AG09319 (cell line): Measurements from ENCODE around the gene MYO1D.
"Not testable (repeated sequence)": the region's sequence is repeated elsewhere in the genome, so short reads cannot be mapped to it uniquely, and the experiment has no call there.

Source experiments
- DNase-seq: peaks from one replicate; pipeline ENCODE4 v3.0.0-alpha.2; 2010; ENCODE audit warnings: low read depth; ENCODE audit errors: extremely low read depth
- CTCF ChIP-seq: IDR thresholded peaks from 2 replicates; pipeline ENCODE4 v1.5.1; 2011; ENCODE audit warnings: low read depth, mild to moderate bottlenecking, inconsistent platforms, low read length, moderate library complexity

The MYO1D gene

GRCh38 chr17:32529604-32530003 lies 347.3 kb downstream of the MYO1D start:
- DNase-seq: no peak
- no peak for TF ChIP-seq CTCF

DNA sequence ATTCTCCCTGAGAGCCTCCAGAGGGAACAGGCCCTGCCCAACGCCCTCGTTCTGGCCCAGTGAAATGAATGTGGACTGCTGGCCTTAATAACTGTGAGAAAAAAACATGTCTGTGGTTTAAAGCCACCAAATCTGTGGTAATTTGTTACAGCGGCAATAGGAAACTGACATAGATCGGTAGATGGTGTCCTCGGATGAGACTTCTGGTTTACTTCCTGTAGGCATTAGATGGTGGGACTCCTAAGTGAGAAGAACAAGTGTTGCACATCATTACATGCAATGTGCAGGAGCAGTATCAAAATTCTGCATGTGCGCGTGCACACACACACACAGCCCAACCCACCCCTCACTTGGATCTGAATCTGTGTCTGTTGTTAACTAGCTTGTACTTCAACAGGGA lies 348.1 kb downstream of the MYO1D start:
- no peak for DNase-seq
- TF ChIP-seq CTCF: no peak

DNA sequence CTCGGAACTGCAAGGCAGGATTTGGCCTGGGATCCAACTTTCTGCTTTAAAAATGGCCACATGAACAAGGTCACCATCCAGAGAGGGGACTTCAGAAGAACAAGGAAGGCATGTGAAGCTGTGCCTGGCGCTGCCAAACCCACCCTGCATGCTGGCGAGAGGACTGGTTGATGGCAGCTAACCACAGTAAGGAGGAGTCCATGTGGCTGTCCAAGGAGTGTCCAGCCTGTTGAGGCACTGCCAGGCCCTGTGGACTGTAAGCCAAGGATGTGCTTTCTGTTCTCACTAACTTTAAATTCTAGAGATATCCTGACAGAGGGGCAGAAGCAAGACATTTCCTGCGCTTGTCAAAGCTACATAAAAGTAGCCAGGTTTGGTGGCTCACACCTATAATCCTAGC lies 349.8 kb downstream of the MYO1D start:
- TF ChIP-seq CTCF: no peak
- no peak for DNase-seq

DNA sequence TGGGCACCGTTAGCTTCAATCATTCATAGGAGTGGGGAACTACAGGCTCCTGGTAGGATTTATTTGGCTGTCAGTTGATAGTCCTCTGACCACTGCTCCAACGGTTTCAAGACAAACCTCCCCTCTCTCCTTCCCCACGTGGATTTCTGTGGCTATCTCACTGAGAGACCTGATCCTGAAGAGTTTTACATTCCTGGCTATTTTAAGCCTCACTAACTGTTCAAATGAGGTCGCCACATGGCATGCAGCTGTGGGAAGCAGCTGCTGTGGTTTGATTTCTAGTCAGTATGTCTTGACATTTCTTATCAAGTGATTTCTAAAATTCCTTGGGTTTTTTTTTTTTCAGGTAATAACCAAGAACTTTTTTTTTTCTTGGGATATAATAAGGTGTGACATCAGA lies 351.8 kb downstream of the MYO1D start:
- DNase-seq: no peak
- TF ChIP-seq CTCF: no peak

DNA sequence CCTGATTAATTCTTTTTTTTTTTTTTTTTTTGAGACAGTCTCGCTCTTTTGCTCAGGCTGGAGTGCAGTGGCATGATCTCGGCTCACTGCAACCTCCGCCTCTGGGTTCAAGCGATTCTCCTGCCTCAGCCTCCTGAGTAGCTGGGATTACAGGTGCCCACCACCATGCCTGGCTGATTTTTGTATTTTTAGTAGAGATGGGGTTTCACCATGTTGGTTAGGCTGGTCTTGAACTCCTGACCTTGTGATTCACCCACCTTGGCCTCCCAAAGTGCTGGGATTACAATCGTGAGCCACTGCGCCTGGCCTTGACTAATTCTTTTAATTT lies 352.4 kb downstream of the MYO1D start:
- not testable (repeated sequence) for DNase-seq

DNA sequence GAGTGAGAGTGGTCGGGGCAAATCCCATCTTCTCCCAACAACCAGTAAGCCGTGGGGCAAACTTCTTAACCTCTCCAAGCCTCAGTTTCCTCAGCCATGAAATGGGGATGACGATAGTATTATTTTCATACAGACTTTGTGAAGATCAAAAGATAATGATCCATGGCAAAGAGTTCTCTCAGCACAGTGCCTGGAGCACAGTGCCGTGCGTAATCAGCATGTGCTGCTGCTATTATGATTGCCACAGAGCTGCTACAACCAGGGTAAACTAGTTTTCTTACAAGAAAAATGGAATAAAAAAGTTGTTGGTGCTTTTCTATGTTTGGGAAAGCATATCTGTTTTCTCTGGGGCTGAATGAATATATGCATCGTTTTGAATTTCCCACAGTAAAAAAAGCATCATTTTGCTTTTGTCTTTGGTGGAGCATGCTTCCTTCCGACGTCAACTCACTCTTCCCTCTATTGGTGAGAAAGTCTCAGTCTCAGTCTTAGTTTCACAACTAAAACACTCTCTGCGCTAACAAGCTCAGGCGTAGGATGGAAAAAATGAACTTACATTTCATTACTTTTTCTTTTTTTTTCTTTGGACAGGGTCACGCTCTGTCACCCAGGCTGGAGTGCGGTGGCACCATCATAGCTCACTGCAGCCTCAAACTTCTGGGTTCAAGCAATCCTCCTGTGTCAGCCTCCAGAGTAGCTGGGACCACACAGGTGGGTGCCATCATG lies 352.9 kb downstream of the MYO1D start:
- no peak for TF ChIP-seq CTCF
- DNase-seq: no peak

DNA sequence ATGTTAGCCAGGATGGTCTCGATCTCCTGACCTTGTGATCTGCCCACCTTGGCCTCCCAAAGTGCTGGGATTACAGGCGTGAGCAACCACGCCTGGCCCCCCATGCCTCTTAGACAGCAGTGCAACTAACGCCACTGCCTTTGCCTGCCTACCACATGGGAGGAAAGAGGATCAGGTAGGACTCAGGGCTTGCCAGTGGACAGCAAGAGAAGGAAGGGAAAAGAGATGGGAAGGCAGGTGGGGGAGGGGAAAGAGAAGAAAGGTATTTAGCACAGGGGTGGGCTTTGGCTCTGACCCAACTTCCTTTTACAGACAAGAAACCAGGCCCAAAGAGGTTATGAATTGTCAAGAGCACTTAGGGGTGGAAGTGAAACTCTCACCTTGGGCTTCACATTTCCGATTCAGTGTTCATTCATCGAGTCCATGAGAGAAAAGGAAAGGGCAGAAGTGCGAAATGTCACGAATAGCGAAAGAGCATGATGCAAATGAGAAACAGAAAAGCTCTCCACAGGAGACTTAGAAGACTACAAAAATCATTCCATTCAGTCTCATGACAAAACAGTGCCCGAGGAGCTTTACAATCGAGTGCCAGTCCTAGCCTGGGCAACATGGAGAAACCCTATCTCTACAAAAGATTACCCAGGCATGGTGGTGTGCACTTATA lies 353.8 kb downstream of the MYO1D start:
- no peak for TF ChIP-seq CTCF

DNA sequence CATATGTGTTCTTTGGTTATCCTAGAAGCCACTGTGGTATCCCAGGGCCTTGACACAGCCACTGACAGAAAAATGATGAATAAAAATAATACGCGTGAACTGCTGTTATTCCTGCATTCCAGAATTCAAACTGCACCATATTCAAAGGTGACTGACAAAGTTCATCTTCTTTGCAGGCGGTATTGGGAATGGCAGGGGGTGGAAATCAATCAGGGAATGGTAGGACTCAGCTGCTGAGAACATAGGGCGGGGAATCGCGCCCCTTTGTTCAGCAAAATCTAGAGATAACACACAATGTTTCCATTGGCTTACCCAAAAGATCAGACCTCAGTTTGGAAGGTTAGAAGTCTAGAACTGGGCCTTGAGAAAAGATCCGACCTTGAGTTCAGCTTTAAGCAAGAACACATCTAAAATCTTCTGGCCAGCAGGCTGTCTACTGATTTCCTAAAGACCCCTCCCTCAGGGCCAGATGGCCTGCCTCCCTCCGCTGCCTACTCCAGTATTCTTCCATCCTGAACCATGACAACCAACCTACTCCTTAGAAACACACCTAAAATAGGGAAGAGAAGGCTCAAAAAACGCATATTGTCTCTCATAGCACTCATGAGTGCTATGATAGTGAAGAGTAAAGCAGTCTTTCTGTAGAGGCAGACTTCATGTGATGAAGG lies 356.1 kb downstream of the MYO1D start:
- DNase-seq: no peak
- no peak for TF ChIP-seq CTCF

More for the DNA sequence above, 353.8 kb downstream of the MYO1D start:
- no peak for DNase-seq
